ENCODE results near the gene PCMTD2. TPM values are rescaled to one million over a fixed set of nuclear protein-coding genes. Genes with fewer than 3 reads are reported as not detected.

PCMTD2 gene
- 70.2 and 90.9 TPM in 2 replicates for total RNA-seq

DNA sequence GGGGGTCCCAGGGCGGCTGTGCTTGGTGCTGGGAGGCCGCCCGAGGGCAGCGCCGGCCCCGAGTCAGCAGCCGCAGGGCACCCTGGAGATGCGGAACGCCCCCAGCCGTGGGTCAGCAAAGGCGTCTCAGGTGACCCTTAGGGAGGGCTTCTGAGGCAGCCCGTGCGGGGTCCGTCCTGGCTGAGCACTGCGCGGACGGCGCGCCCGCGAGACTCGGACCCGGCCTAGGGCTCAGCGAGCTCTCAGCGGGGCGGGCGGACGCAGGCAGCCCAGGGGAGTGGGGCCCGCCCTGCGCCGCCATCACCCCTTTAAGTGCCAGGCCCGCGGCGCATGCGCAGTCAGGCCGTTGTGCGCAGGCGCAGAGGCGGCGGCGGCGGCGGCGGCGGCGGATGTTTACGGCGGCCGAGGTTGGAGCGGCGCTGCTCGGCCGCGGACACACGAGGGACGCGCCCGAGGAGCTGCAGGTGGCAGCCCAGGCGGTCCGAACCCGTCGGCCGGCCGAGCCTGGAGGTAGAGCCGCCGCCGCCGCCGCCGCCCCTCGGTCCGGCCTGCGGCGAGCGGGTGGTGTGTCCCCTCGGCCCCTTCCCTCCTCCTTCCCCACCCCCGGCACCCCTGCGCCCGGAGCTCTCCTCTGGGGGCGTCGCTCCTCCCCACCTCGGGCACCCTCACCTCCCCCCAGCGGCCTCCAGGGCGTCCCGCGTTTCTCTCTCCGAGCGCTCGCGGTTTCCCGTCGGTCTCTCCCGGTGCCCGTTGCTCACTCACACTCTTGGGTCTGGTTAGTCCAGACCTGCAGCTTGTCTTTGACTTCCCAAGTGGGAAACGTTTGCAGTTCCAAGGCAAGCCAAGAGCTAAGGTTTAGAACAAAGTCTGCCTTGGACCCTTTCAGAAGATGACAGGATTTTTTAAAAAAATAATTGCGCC lies at the start of gene PCMTD2:
Gene PCMTD2, plus strand, starts transcription at position 388 of the 921 bp plus-strand sequence. CDS start 4,218 bp downstream, outside the sequence.
- DNase-seq, result peak; percentile 87

GRCh38 chr20:64206614-64207013 lies 48.9 kb upstream of the PCMTD2 start:
- no peak for DNase-seq

GRCh38 chr20:64207641-64208590 lies 47.6 kb upstream of the PCMTD2 start:
- DNase-seq, result no peak

DNA sequence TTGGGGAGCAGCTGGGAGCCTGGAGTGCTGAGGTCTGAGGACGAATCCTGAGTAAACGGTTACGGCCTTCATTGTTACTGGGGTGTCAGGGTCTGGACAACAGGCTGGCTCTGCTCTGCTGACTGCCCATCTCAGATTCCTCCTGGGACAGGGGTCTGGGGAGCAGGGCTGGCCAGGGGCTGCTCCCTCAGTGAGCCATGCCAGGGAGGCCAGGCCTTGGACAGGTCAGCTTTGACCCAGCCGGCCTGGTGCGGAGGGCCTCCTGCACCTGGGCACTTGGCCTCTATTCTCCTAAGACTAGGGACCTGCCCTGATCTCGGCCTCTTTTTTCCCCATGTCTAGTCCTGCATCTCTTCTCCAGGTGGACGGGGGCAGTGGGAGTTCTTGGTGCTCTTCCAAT lies 46.4 kb upstream of the PCMTD2 start:
- no peak for DNase-seq

GRCh38 chr20:64210656-64211369 lies 44.7 kb upstream of the PCMTD2 start:
- DNase-seq, result no peak

DNA sequence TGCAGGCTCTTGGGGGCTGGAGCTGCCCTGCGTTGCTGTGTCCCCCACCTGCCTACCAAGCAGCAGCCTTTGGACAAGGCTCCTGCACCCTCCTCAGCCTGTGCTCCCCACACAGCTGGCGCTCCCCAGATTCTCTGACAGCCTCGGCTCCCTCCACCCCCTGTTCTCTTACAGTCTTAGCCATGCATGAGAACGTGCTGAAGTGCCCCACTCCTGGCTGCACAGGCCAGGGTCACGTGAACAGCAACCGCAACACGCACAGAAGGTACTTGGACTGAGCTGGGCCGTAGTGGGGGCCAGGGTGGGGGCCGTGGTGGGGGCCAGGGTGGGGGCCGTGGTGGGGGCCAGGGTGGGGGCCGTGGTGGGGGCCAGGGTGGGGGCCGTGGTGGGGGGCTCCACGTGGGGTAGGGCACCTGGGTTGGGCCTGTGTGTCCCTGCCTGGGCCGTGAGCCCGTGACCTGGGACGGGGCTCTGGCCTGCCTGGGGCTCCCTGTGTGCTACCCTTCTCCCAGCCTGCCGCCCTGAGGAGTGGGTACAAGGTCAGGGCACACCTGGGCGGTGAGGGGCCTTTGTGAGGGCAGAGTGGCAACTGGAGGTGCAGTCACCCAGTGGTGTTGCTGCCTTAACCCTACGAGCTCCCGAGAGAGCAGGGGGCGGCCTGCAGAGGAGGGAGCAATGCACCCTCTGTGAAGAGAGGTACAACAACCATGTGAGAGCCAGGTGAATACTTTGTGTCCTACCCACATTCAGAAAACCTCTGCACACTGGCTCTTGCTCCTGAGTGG lies 43.5 kb upstream of the PCMTD2 start:
- no peak for DNase-seq

- DNase-seq, result no peak
These were observed 42.8 kb upstream of the PCMTD2 start for GRCh38 chr20:64212755-64213154.

GRCh38 chr20:64214113-64214512 lies 41.4 kb upstream of the PCMTD2 start:
- DNase-seq, result no peak

- no peak for DNase-seq
These were observed 40.6 kb upstream of the PCMTD2 start for GRCh38 chr20:64214952-64215351.

DNA sequence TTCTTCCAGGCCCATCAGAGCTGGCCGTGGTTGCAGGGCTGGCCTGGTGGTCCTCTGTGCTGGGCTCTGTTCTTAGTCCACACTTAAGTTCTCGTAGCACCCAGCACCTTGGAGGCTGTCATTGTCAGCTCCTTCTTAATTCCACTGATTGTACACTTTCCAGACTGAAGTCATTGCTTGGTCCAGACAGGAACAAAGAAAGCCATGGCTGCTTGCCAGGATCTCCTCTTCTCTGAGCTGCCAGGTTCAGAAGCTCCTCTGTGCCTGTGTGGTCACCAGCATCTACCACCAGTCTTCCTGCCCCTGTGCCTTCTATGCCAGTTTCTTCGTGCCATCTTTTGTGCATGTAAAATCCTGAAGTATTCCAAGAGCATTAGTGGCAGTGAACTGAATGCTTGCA lies 39.5 kb upstream of the PCMTD2 start:
- peak; percentile 56 for DNase-seq

DNA sequence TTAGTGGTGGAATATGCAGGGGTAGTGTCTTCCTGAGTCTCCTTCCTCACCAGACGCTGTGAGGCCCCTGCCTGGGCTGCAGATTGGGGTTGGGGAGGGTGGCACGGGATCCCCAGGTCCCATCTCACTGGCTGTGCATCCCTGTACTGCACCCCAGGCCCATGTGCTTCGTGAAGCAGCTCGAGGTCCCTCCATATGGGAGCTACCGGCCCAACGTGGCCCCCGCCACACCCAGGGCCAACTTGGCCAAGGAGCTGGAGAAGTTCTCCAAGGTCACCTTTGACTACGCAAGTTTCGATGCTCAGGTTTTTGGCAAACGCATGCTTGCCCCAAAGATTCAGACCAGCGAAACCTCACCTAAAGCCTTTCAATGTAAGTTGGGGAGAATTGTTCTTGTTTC lies 38.6 kb upstream of the PCMTD2 start:
- no peak for DNase-seq

DNA sequence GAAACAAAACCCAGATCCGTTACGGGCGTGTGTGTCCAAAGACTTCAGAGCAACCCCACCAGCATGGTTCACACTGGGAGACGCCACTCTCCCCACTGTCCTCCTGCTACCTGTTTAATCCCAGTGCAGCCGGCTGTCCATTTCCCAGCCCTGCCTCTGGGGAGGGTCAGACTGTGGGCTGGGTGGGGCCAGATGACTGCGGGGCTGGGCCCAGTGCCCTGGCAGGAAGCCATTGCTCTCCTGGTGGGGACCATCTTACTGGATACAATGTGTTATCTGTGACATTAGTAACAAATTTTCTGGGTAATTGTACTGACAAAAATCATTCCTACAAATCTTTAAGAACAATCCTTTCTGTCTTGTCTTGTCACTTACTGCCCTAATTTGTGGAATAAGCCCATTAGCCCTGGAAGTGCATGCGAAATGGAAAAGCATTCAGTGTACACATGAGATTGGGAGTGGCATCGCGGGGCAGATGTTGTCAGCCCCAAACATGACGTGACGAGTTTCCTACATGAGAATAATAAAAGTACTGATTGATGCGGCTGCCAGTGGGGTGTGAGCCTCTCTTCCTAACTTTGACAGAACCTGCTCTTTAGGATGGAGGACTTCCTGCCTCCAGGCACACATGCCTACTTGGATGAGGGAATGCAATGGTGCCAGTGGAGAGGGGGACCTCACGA lies 37.9 kb upstream of the PCMTD2 start:
- no peak for DNase-seq

DNA sequence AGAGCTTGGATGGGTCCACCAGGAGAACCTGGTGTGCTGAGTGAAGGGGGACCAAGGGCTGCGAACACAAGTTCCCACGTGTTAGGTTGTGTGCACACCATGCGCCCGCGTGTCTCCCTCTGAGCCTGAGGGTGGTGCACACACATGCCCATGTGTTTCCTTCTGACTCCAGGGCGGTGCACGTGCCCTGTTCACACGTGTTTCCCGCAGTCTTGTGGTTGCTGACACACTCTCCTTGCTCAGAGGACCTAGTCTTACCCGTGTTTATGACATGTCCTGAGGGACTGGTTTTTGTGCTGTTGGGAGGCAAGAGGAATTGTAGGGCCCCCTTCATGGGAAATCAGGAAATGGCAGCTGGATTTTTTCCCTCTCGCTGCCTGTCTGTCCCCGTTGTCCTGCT lies 36.3 kb upstream of the PCMTD2 start:
- no peak for DNase-seq

DNA sequence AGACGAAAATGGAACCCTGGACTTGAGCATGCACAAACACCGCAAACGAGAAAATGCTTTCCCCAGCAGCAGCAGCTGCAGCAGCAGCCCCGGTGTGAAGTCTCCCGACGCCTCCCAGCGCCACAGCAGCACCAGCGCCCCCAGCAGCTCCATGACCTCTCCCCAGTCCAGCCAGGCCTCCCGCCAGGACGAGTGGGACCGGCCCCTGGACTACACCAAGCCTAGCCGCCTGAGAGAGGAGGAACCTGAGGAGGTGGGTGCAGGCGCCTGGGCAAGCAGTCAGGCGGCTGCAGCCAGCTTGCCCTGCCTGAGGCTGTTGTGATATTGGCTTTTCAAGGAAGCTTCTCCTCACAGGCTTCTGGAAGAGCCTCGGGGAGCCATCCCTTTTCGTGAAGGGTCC lies 35.8 kb upstream of the PCMTD2 start:
- DNase-seq, result no peak

GRCh38 chr20:64220420-64220819 lies 35.1 kb upstream of the PCMTD2 start:
- no peak for DNase-seq

DNA sequence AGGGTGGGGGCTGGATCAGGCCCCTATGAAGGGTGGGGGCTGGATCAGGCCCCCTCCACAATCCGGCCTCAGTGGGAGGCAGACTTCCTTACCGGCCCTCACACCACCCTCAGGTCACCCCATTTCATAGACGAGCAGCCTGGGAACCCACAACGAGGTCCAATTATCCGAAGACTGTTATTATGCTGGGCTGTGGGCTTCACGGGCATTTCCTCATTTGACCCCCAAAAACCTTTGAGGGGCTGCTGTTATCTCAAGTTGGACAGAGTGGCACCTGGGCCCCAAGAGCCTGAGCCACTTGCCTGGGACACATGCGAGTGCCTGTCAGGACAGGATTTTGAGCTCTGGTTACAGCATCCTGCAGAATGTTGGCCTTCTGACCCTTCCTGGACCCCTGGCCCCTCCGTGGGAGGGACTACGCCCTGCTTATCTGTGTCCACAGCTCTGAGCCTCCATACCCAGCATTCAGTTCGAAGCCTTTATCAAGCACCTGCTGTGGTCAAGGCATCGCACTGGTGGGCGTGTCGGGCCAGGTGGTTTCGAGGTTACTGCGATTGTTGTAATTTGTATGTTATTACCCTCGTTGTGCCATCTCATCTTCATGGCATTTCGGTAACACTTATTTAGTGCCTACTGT lies 34.5 kb upstream of the PCMTD2 start:
- no peak for DNase-seq

DNA sequence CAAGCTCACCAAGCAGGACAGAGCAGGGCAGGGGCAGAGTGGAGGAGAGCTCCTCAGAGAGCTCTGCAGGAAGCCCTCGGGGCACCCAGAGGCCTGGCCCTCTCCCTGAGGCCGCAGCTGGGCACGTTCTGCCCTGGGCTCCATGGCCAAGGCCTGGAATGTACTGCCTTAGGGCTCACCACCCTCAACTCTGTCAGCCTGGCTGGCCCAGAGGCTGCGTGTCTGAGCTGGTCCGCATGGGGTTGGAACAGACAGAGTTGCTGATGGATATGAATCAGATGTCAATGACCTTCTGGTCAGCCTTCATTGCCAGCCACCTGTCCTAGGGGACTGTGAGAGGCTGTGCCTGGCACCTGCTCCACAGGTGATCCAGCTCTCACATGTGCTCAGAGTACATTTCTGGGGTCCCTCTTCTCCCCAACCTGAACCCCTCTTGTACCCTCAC lies 33.2 kb upstream of the PCMTD2 start:
- no peak for DNase-seq

- no peak for DNase-seq
These were observed 32.6 kb upstream of the PCMTD2 start for GRCh38 chr20:64222851-64223525.

DNA sequence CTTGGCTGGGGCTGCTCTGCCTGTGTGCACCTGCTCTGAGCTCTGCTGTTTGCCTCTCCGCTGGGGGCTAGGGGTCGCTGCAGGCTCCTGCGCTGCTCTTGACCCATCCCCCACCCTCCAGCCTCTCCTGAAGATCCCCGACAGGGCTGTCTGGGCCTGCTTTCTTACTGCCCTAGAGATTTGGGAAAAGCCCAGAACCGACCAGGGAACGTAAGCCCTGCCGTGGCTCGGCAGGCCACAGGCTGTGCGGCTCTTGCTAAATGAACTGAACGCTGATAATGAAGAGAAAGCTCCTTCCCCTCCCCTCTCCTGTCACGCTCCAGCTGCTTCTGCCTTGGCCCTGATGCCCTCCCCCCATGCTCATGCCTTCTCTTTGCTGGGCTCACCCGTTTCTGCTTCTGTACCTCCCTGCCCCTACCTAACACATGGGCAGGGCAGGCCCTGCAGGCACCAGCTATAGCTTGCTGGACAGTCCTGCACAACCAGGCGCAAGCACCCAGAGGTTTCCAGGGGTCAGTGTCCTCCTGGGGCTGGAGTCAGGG lies 32.0 kb upstream of the PCMTD2 start:
- peak; percentile 41 for DNase-seq
